Measurements from ENCODE around the gene NBPF3.
"Not testable (repeated sequence)": the region's sequence is repeated elsewhere in the genome, so short reads cannot be mapped to it uniquely, and the experiment has no call there.

GRCh38 chr1:21454904-21455303 lies 15.0 kb downstream of the NBPF3 start:
- TF ChIP-seq CTCF (IDR thresholded peaks at IDR 0.05 in 2 of 3, conservative IDR thresholded peaks at IDR 0.05 in 1 of 3; ENCODE audit: borderline replicate concordance in 1 of 3, insufficient read depth in 1 of 3, low read depth in 2 of 3, low read length in 2 of 3); POLR2AphosphoS5 (IDR thresholded peaks at IDR 0.05; ENCODE audit: low read depth, low read length); EZH2 (IDR thresholded peaks at IDR 0.05); POLR2A (IDR thresholded peaks at IDR 0.05; ENCODE audit: borderline replicate concordance, extremely low read depth, insufficient read depth, insufficient read length); YY1 (IDR thresholded peaks at IDR 0.05; ENCODE audit: extremely low read depth, insufficient replicate concordance, low read depth, low read length); ZNF274 (IDR thresholded peaks at IDR 0.05; ENCODE audit: low read depth, low read length); RAD21 (IDR thresholded peaks at IDR 0.05; ENCODE audit: low read depth); FOSL1 (IDR thresholded peaks at IDR 0.05; ENCODE audit: low read depth); SP1 (IDR thresholded peaks at IDR 0.05; ENCODE audit: low read depth); TCF7L2 (IDR thresholded peaks at IDR 0.05; ENCODE audit: borderline replicate concordance, extremely low read depth, insufficient read depth, insufficient read length); MAX (IDR thresholded peaks at IDR 0.05); REST (IDR thresholded peaks at IDR 0.05; ENCODE audit: low read depth): not testable (repeated sequence)
